MCF 10A (cell line): Measurements from ENCODE around the gene FOSL1. TPM values are rescaled to one million over a fixed set of nuclear protein-coding genes. Genes with fewer than 3 reads are reported as not detected.
"Not testable (repeated sequence)": the region's sequence is repeated elsewhere in the genome, so short reads cannot be mapped to it uniquely, and the experiment has no call there.

Experiments
- BruUV-seq: library from RNA; stranded (reverse); fragments of 400-500 nt; replicated peaks from 2 replicates; lab custom pipeline; 2021; lab: Mats Ljungman, UMichigan
- CTCF ChIA-PET: fragments of 300-600 bp; sonication (Branson Sonifier 250); formaldehyde crosslinking; extraction: SDS; loops from one replicate; lab custom pipeline; 2021; ENCODE audit warnings: antibody characterized with exemption, inconsistent platforms; lab: Yijun Ruan, JAX
- POLR2A ChIA-PET: fragments of 300-600, 350-650 bp; sonication (Branson Sonifier 250); formaldehyde crosslinking; extraction: SDS; loops from one replicate; lab custom pipeline; 2020; ENCODE audit warnings: antibody characterized with exemption, inconsistent platforms; lab: Yijun Ruan, JAX
- DNase-seq: peaks from one replicate; pipeline ENCODE4 v3.0.0-alpha.2; 2018; ENCODE audit not compliant: unreplicated experiment
- H3K27ac Mint-ChIP-seq: one replicate; pipeline ENCODE4 v1.8.0; 2022; ENCODE audit warnings: mild to moderate bottlenecking, low read depth, mixed read lengths; ENCODE audit not compliant: unreplicated experiment
- H3K27me3 Mint-ChIP-seq: one replicate; pipeline ENCODE4 v1.8.0; 2022; ENCODE audit warnings: mixed read lengths; ENCODE audit not compliant: insufficient read depth, unreplicated experiment
- H3K36me3 Mint-ChIP-seq: one replicate; pipeline ENCODE4 v1.8.0; 2022; ENCODE audit warnings: mild to moderate bottlenecking, moderate library complexity, mixed read lengths; ENCODE audit not compliant: insufficient read depth, unreplicated experiment
- H3K4me1 Mint-ChIP-seq: one replicate; pipeline ENCODE4 v1.8.0; 2022; ENCODE audit warnings: mixed read lengths; ENCODE audit not compliant: insufficient read depth, unreplicated experiment
- H3K4me3 Mint-ChIP-seq: one replicate; pipeline ENCODE4 v1.8.0; 2022; ENCODE audit warnings: mild to moderate bottlenecking, moderate library complexity, mixed read lengths; ENCODE audit not compliant: unreplicated experiment
- H3K9me3 Mint-ChIP-seq: one replicate; pipeline ENCODE4 v1.8.0; 2022; ENCODE audit warnings: mixed read lengths; ENCODE audit not compliant: unreplicated experiment
- intact Hi-C: fragments of 100-400 bp; cut with micrococcal nuclease; formaldehyde crosslinking; loops from 2 replicates; pipeline ENCODE4 v1.14.1; 2022
- total RNA-seq: library from RNA; stranded (reverse); gene quantifications from 2 replicates; pipeline ENCODE4 v1.2.3, GENCODE V29; 2022
- TF ChIP-seq, protein P1 (sequence below): fragments of 200-600 bp; IDR thresholded peaks from one replicate; pipeline ENCODE4 v1.8.0; 2022; ENCODE audit warnings: antibody characterized with exemption, mild to moderate bottlenecking; ENCODE audit not compliant: unreplicated experiment

FOSL1 gene
- total RNA-seq, 1 experiment from 2014 or later = 124 TPM

DNA sequence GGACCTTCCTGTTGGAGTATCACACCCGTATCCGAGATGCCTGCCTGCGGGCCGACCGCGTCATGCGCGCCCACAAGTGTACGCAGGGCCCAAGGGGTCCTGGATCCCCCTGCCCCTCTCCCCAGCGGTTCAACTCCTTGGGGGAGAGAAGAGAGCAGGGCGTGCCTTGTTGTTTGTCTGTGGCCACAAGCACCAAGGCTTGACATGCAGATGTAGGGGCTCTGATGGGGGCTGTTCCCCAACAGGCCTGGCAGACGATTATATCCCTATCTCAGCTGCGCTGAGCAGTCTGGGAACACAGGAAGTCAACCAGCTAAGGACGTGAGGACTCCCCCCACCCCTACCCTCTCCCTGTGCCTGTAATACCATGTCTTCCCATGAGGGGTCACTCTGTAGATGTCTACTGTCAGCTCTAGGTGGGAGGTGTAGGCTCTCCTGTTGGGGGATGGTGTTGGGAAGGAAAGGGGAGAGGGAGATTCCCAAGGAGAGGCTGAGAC lies 49.1 kb downstream of the FOSL1 start:
- POLR2A ChIA-PET = interaction anchor here (0.6 to 1.0 kb wide), 5 partner anchors 9 to 132 kb away, joined by 3 to 5 read pairs (median 3); partner anchors contain the start of gene RNASEH2C
- Mint-ChIP-seq H3K36me3 (peaks cover 40% of the 10 kb centered on the region), H3K4me3 (no peak overlapping the region), H3K27ac (no peak overlapping the region), H3K4me1 (peaks cover 5% of the 10 kb centered on the region), H3K27me3 (no peaks in the 10 kb centered on the region), H3K9me3 (no peaks in the 10 kb centered on the region)
- no TSS peak for BruUV-seq
- TF ChIP-seq, protein P1, sequence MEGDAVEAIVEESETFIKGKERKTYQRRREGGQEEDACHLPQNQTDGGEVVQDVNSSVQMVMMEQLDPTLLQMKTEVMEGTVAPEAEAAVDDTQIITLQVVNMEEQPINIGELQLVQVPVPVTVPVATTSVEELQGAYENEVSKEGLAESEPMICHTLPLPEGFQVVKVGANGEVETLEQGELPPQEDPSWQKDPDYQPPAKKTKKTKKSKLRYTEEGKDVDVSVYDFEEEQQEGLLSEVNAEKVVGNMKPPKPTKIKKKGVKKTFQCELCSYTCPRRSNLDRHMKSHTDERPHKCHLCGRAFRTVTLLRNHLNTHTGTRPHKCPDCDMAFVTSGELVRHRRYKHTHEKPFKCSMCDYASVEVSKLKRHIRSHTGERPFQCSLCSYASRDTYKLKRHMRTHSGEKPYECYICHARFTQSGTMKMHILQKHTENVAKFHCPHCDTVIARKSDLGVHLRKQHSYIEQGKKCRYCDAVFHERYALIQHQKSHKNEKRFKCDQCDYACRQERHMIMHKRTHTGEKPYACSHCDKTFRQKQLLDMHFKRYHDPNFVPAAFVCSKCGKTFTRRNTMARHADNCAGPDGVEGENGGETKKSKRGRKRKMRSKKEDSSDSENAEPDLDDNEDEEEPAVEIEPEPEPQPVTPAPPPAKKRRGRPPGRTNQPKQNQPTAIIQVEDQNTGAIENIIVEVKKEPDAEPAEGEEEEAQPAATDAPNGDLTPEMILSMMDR = peak; percentile 66
- DNase-seq = peak; percentile 42
- CTCF ChIA-PET = interaction anchor here (0.7 to 2.3 kb wide), 9 partner anchors 8 to 140 kb away, joined by 3 to 7 read pairs (median 4); no protein-coding TSS in a partner anchor
- intact Hi-C loops = no loop called here

DNA sequence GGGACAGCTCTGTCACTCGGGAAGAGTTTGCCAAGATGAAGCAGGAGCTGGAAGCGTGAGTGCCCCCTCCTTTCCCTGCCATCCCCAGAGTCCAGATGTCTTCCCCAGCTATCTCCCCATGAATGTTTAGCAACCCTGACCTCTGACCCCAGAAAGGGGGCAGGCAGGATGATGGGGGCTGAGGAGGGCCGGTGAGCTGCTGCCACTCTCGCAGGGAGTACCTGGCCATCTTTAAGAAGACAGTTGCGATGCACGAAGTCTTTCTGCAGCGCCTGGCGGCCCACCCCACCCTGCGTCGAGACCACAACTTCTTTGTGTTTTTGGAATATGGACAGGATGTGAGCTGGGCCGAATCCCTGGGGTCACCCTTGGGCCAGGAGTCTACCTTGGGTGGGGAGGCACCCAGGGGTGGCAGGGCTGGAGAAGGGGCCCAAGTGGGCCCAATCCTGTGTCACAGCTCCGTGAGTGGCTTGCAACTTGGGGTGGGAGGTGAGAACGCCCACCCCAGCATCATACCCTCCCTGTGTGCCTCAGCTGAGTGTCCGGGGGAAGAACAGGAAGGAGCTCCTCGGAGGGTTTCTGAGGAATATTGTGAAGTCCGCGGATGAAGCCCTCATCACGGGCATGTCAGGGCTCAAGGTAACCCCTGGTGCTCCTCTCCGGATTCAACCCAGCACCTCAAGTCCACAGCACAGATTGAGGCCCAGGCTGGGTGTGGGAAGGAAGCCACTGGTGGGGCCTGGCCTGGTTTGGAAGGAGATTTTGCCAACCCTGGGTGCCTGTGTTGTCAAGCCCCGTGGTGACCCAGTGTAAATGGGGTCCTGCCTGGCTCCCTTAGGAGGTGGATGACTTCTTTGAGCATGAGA lies 49.7 kb downstream of the FOSL1 start:
- POLR2A ChIA-PET = interaction anchor here (0.5 to 1.4 kb wide), 6 partner anchors 8 to 310 kb away, joined by 3 to 5 read pairs (median 4); partner anchors contain the start of gene RNASEH2C
- no peak overlapping the region for H3K27ac Mint-ChIP-seq
- no peaks in the 10 kb centered on the region for H3K27me3 Mint-ChIP-seq
- CTCF ChIA-PET = interaction anchor here (0.6 to 2.3 kb wide), 8 partner anchors 9 to 71 kb away, joined by 3 to 10 read pairs (median 4); partner anchors contain the start of gene MUS81
- no TSS peak for BruUV-seq
- TF ChIP-seq, protein P1 = no peak
- H3K4me1 Mint-ChIP-seq = peaks cover 5% of the 10 kb centered on the region
- intact Hi-C loops = no loop called here
- no peak overlapping the region for H3K4me3 Mint-ChIP-seq
- no peak for DNase-seq
- H3K36me3 Mint-ChIP-seq = peaks cover 33% of the 10 kb centered on the region
- H3K9me3 Mint-ChIP-seq = no peaks in the 10 kb centered on the region

DNA sequence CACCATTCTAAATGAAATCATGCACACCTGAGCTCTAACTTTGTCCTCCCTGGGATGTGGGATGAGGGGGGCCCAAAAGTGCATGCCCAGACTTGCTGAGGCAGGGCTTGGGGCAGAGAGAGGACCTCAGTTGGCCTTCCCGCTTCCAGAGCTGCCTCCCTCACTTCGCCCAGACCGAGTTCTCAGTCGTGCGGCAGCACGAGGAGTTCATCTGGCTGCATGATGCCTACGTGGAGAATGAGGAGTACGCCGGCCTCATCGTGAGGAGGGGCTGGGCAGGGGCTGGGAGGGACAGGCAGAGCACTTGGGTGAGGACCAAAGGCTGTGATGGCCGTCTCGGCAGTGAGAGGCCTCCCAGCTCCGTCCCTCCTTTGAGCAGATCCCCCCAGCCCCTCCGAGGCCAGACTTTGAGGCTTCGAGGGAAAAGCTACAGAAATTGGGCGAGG lies 50.4 kb downstream of the FOSL1 start:
- H3K4me1 Mint-ChIP-seq = peaks cover 5% of the 10 kb centered on the region
- no peaks in the 10 kb centered on the region for H3K9me3 Mint-ChIP-seq
- ChIA-PET POLR2A (interaction anchor here (0.5 to 1.4 kb wide), 4 partner anchors 10 to 309 kb away, joined by 3 to 5 read pairs (median 3); no protein-coding TSS in a partner anchor), CTCF (interaction anchor here (0.6 to 2.3 kb wide), 7 partner anchors 10 to 70 kb away, joined by 3 to 10 read pairs (median 4); partner anchors contain the start of genes FIBP and MUS81)
- DNase-seq = no peak
- H3K4me3 Mint-ChIP-seq = no peak overlapping the region
- peaks cover 27% of the 10 kb centered on the region for H3K36me3 Mint-ChIP-seq
- no TSS peak for BruUV-seq
- no peak overlapping the region for H3K27ac Mint-ChIP-seq
- TF ChIP-seq, protein P1 = no peak
- H3K27me3 Mint-ChIP-seq = no peaks in the 10 kb centered on the region
- intact Hi-C loops = no loop called here

DNA sequence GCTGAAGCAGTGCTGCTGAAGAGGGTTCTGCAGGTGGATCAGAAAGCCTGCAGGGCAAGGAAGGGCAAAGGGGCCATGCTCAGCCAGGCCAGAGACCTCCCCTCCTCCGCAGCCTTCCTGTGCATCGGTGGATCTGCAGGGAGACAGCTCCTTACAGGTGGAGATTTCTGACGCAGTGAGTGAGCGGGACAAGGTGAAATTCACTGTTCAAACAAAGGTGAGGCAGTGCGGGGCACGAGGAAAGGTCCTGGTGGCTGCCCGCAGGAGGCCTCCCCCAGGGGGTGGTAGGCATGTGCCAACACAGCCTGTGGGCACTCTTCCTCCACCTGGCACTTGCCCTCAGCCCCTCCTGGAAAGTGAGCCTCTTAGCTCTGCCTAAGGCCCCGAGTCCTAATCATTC lies 50.8 kb downstream of the FOSL1 start:
- peaks cover 5% of the 10 kb centered on the region for H3K4me1 Mint-ChIP-seq
- H3K27ac Mint-ChIP-seq = no peak overlapping the region
- ChIA-PET POLR2A (interaction anchor here (0.5 to 1.4 kb wide), 4 partner anchors 10 to 309 kb away, joined by 3 to 5 read pairs (median 3); no protein-coding TSS in a partner anchor), CTCF (interaction anchor here (0.9 to 2.3 kb wide), 6 partner anchors 10 to 69 kb away, joined by 3 to 10 read pairs (median 4); partner anchors contain the start of genes FIBP and MUS81)
- no peaks in the 10 kb centered on the region for H3K9me3 Mint-ChIP-seq
- H3K4me3 Mint-ChIP-seq = no peak overlapping the region
- no peak for DNase-seq
- intact Hi-C loops = no loop called here
- TF ChIP-seq, protein P1 = no peak
- no TSS peak for BruUV-seq
- H3K36me3 Mint-ChIP-seq = peaks cover 23% of the 10 kb centered on the region
- no peaks in the 10 kb centered on the region for H3K27me3 Mint-ChIP-seq

DNA sequence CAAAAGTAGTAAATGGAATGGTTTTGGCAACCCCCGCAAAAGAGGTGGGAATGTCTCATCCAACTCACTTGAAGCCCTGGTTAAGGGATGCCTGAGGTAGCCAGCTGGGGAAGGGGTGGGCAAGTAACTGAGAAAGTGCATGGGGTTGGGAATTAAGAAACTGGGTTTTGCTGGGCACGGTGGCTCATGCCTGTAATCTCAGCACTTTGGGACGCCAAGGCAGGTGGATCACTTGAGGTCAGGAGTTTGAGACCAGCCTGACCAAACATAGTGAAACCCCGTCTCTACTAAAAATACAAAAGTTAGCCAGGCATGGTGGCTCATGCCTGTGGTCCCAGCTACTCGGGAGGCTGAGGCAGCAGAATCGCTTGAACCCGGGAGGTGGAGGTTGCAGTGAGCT lies 51.5 kb downstream of the FOSL1 start:
- BruUV-seq = not testable (repeated sequence)
- CTCF ChIA-PET = interaction anchor here (0.7 to 2.3 kb wide), 6 partner anchors 11 to 197 kb away, joined by 3 to 10 read pairs (median 4); partner anchors contain the start of genes CCDC85B, FIBP and MUS81

More for the DNA sequence above, 51.5 kb downstream of the FOSL1 start:
- H3K9me3 Mint-ChIP-seq, H3K27ac Mint-ChIP-seq, H3K4me3 Mint-ChIP-seq, DNase-seq, H3K27me3 Mint-ChIP-seq, POLR2A ChIA-PET, intact Hi-C loops, H3K4me1 Mint-ChIP-seq: not testable (repeated sequence)
- peaks cover 16% of the 10 kb centered on the region for H3K36me3 Mint-ChIP-seq
